DMS114 treated with DMSO at 0.1 percent for 48 hours (cell line): ENCODE data around the gene KIF1A.

Source experiments
- DNase-seq: peaks from one replicate; lab custom pipeline; 2025; ENCODE audit not compliant: unreplicated experiment; lab: John Stamatoyannopoulos, UW

The KIF1A gene

DNA sequence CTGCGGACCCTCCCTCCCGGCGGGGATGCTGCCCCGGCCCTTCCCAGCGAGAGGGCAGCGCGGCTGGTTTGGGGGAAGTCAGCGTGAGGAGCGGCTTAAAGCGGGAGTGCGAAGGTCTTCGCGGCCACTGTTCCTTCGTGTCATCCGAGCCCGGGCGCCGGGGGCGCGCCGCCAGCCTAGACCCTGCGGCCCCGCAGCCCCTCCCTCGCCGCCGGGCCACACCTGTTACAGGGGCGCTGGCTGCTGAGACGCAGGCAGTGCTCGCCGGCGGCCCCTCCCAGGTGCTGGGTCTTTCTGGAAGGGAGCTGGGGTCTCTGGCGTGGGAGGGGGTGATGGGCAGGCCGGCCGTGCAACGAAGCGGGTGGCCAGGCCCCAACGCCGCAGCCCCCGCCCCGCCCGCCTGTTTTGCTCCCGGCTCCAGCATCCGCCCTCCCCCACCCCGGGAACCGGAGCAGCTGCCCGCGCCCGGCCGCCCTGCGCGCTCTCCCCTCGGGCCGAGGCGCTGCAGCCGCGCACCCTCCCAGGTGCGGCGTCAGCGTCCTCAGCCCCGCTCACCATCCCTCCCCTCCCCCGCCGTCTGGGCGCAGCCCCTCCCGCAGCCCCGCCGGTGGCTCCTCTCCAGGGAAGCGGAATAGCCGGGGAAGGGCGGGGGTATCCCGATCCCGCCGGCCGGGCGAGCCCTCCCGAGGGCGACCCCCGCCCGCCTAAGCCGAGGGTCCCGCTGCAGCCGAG, 727 bp downstream of the KIF1A start:
- no peak for DNase-seq

GRCh38 chr2:240818293-240819125, 1.5 kb downstream of the KIF1A start:
- DNase-seq = no peak

DNA sequence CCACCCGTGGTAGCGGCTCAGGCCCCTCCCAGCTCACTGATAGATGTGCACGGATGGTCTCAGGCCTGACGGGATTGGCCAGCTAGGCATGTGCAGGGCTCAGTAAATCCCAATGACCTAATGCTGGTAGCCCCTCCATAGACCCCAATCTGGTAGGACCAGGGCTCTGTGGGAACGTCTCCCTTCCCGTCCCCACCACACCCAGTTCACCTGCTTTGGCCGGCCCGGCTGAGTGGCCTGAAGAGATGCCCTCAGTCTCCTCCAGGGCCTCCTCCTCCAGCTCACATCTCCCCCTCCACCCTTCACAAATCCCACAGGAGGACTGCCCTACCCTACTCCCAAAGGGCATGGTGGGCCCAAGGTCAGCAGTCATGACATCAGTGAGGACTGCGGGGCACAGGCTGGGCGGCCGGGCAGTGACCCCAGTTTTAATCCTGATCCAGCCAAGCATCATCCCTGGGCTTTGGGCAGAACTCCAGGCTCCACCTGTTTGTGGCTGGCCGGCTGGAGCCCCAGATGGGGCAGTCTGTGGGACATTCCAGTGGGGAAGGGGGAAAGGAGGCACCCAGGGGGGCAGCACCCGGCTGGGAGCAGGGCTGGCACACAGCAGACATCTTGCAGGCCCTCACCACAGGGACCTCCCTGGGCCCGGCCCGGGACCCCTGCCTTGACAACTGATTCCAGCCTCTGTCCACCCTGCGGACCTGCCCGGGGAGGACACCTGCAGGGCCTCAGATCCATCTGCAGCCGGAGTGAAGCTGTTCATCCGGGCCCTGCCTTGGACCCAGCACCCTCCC, 2.3 kb downstream of the KIF1A start:
- no peak for DNase-seq

DNA sequence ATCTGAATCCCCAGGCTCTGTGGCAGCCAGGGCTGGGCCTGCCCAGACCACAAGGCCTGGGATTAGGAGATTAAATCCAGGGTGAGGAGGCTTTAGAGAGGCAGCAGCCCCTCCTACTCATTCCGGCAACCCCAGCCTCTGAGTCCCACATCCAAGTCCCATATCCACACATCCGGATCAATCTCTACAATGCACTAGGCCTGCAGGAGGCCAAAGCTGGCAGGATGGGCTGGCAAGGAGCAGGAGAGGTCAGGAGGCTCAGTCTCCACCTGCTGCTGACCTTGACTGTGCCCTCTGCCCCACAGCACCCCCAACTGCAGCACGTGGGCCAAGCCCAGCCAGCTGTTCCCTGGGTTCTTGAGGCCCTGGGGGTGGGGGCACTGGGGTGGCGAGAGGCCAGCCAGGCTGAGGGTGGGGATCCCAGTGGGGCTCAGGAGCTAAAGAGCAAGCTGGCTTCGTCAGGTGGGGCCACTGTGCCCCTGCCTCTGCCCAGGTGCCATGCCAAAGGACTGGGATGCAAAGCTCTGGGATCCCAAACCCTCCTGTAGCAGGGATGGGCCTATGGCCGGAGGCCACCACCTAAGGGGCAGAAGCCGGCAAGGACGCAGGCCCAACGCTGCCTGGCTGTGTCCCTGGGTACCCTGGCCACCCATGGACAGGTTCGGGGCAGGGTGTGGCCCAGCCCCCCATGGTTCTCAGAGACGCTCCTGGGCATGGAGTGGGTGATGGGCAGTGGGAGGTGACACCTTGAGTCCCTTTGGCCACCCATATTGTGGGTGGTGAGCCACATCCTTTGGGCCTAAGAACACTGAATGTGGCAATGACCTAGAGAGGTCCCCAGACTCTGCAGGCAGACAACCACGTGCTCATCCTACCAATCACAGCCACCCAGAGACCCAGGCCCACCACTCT, 3.2 kb downstream of the KIF1A start:
- DNase-seq = no peak

GRCh38 chr2:240815761-240816583, 4.0 kb downstream of the KIF1A start:
- no peak for DNase-seq

- DNase-seq = no peak
Measured at GRCh38 chr2:240814946-240815760, 4.9 kb downstream of the KIF1A start.

DNA sequence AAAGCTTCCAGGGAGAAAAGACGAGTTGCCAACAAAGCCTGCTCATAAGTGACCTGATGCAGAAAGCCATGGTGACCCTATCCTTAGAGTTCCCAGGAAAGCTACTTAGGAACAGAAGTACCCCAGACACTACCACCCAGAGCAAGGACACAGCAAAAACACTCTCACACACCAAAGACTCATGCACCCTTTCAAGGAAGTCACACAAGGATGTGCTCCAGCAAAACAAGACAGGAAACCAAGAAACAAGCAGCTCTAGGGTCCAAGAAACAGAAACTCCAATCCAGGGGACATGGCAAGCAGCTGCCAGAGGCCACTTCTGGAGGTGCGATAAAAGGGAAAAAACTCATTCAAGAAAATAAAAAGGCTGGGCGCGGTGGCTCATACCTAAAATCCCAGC, 5.7 kb downstream of the KIF1A start:
- no peak for DNase-seq

GRCh38 chr2:240813231-240813921, 6.6 kb downstream of the KIF1A start:
- no peak for DNase-seq

GRCh38 chr2:240812721-240813120, 7.3 kb downstream of the KIF1A start:
- DNase-seq = no peak

DNA sequence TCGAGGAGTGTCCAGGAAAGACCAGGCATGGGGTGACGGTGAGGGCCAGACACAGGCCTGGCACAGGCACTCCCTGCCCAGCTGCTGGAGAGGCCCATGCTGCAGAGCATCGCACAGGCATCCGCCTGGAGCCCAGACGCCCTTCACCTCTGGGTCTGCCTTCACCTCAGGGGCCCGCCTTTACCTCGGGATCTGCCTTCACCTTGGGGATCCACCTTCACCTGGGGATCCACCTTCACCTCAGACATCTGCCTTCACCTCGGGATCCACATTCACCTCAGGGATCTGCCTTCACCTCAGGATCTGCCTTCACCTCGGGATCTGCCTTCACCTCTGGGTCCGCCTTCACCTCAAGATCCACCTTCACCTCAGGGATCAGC, 7.7 kb downstream of the KIF1A start:
- DNase-seq = no peak

GRCh38 chr2:240811346-240812300, 8.4 kb downstream of the KIF1A start:
- no peak for DNase-seq

DNA sequence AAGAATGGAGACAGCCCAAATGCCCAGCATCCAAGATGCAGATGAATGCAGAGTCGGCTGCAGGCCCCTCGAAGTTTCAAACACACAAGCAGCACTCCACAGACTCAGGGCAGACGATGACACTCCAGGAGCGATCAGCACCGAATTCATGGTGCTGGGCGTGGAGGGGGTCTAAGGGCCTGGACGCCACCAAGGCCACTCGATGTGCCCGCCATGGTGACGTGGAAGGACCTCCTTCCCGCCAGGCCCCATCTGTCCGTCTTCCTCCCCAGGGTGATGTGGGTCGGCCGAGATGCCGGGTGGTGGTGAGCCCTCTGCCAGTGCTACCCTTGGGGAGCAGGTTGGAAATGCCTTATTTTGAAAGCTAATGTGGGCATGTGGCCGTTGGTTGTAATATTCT, 9.4 kb downstream of the KIF1A start:
- no peak for DNase-seq

DNA sequence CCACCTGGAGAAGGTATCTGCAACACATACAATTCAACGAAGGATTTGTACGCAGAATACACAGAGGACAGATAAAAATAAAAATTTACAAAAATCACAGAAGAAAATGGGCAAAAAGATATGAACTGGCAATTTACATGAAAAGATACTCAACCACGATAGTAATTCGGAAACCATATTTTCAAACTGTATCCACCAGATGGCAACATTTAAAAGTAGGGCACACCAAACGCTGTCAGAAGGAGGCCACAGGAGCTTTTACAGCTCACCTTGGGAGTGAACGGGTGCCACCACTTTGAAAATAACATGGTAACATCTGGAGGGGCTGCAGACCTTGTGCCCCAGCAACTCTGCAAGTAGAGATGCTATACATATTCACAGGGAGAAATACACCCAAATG, 9.8 kb downstream of the KIF1A start:
- no peak for DNase-seq

GRCh38 chr2:240809276-240809675, 10.7 kb downstream of the KIF1A start:
- no peak for DNase-seq

DNA sequence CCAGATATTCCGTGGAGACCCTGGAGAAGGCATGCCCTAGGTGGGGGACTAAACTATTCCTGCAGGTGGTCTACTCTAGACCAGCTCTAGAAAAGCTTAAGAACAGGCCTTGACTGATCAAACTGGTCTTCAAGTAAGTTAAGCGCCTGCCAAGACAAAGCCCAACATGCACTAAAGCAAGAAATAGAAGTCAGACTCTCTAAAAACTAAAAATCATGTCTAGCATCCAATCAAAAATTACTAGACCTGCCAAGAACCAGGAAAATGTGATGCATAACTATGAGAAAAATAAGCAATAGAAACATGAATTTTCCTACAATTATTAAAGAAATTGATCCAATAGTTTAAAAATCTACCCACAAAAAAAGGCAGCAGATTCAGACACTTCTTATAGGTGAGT, 13.6 kb downstream of the KIF1A start:
- no peak for DNase-seq

GRCh38 chr2:240806006-240806405, 14.0 kb downstream of the KIF1A start:
- DNase-seq = no peak

DNA sequence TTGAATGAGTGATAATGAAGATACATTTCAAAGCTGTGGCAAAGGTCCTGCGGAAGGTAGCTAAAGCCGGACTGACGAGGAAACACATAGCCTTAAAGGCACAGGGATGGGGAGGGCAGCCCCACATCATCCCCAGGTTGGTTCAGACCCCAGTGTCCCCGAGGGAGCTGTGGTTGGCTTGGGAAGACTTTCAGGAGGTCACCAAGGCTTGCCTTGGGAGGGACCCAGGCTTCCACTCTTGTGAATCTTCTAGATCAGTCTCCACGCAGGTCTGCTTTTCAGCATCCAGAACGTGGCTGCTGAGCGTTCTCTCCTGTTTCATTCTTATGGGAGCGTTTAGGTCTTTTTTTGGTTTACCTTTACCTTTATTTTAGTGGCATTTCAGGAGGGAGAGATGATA, 16.8 kb downstream of the KIF1A start:
- no peak for DNase-seq
